GM18909 (cell line): Measurements from ENCODE around the gene CLEC16A.

ENCODE experiments used
- ATAC-seq: cut with Tn5 transposase; IDR thresholded peaks from one replicate; pipeline ENCODE4 v1.9.1; 2021; ENCODE audit warnings: mild to moderate bottlenecking; ENCODE audit not compliant: unreplicated experiment, poor library complexity

Gene CLEC16A, protein sequence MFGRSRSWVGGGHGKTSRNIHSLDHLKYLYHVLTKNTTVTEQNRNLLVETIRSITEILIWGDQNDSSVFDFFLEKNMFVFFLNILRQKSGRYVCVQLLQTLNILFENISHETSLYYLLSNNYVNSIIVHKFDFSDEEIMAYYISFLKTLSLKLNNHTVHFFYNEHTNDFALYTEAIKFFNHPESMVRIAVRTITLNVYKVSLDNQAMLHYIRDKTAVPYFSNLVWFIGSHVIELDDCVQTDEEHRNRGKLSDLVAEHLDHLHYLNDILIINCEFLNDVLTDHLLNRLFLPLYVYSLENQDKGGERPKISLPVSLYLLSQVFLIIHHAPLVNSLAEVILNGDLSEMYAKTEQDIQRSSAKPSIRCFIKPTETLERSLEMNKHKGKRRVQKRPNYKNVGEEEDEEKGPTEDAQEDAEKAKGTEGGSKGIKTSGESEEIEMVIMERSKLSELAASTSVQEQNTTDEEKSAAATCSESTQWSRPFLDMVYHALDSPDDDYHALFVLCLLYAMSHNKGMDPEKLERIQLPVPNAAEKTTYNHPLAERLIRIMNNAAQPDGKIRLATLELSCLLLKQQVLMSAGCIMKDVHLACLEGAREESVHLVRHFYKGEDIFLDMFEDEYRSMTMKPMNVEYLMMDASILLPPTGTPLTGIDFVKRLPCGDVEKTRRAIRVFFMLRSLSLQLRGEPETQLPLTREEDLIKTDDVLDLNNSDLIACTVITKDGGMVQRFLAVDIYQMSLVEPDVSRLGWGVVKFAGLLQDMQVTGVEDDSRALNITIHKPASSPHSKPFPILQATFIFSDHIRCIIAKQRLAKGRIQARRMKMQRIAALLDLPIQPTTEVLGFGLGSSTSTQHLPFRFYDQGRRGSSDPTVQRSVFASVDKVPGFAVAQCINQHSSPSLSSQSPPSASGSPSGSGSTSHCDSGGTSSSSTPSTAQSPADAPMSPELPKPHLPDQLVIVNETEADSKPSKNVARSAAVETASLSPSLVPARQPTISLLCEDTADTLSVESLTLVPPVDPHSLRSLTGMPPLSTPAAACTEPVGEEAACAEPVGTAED

DNA sequence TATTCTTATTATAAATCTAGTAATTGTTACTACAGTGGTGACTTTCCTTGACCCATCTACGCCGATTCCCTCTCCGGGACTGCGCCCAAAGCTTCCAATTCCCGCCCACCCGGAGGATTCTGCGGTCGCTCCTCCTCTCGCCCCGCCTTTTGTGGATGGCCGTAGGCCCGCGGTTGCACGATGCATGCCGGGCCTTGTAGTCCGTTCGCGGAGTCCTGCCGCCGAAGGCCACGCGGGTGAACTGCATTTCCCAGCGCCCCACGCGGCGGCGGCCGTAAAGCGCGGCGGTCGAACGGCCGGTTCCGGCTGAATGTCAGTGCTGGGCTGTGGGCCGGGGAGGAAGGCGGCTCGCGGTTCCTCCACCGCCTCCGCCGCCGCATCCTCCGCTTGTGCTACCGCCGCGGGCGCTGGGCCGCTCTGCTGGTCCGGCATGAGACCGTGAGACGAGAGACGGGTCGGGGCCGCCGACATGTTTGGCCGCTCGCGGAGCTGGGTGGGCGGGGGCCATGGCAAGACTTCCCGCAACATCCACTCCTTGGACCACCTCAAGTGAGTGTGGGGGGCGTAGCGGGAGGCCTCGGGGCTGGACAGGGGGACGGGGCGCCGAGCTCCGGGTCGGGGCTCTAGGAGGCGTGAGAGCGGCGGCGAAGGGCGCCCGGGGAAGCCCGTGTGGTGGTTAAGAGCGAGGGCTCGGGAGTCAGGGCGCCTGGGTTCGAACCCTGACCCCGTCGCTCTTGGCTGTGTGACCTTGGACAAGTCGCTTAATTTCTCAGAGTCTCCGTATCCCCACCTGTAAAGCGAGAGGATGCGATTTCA is at the start of gene CLEC16A:
CLEC16A (plus strand) TSS at position 316 of the 816 bp plus-strand sequence; CDS start at position 470, 154 bp downstream.
- peak; percentile 73 for ATAC-seq

DNA sequence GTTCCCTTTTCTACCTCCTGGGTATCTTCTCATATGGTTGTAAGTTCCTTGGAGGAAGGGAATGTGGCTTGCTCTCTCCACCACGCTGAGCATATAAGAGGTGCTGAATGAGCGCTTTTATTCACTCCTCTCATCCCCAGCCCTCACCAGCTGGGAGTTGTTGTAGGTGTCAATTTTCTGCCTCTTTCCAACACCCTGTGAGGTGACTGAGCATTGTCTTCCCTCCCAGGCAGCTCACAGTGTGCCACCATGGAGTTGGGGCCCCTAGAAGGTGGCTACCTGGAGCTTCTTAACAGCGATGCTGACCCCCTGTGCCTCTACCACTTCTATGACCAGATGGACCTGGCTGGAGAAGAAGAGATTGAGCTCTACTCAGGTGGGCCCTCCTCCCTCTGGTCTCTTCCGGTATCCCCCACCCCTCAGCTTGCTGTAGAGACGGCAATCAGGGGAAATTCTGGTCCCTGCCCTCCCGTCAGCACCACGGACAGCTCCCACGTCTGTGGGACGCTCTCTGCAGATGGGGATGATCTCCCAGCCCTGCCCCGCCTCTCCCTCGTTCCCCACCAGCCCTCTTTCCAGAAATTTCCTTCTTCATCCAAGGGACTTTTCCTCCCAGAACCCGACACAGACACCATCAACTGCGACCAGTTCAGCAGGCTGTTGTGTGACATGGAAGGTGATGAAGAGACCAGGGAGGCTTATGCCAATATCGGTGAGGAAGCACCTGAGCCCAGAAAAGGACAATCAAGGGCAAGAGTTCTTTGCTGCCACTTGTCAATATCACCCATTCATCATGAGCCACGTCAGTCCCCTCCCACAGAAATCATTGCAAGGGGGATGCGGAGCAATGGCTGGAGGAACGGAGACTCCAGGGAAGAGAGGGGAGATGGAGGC is 49.1 kb upstream of the CLEC16A start:
- no peak for ATAC-seq

DNA sequence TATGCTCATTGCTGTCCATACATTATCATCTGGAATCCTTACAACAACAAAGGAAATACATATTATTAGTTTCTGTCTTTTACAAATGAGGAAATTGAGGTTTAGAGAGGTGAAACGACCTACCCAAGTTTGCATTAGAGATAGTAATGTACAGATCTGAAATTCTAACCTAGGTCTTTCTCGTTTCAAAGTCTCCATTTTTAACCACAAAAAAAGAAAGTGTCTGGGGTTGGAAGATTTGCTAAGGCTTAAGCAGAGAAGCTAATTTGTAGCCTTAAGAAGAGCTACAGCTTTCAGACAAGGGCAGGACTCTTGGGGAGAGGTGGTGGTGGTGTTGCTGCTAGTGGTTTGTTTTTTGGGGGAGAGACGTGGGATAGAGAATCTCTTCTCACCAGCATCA is 48.2 kb upstream of the CLEC16A start:
- ATAC-seq = no peak

DNA sequence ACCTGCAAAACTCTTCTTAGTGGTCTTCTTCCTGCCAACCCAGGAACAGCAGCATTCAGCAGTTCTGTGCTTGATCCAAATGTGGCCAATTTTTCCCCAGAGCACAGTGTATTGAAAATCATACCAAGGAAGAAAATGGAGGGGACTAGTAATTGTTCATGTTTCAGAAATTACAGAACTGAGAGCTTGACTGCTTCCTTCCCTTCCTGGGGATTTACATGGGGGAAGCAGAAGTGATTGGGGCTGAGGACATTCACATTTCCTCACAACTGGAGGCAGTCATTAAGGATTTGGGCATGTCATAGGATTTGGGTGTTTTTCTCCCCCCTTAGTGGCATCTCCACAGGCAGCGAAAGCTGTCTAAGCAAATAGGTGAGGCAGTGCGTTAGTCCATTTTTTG is 47.6 kb upstream of the CLEC16A start:
- no peak for ATAC-seq

DNA sequence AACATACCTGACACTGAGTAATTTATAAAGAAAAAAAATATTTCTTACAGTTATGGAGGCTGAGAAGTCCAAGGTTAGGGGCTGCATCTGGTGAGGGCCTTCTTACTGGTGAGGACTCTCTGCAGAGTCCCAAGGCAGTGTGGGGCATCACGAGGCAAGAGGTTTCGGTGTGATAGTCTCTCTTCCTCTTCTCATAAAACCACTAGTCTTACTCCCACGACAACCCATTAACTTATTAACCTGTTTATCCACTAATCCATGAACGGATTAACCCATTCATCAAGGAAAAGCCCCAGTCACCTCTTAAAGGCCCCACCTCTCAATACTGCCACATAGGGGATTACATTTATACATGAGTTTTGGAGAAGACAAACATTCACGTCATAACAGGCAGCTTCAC is 47.2 kb upstream of the CLEC16A start:
- peak; percentile 75 for ATAC-seq

DNA sequence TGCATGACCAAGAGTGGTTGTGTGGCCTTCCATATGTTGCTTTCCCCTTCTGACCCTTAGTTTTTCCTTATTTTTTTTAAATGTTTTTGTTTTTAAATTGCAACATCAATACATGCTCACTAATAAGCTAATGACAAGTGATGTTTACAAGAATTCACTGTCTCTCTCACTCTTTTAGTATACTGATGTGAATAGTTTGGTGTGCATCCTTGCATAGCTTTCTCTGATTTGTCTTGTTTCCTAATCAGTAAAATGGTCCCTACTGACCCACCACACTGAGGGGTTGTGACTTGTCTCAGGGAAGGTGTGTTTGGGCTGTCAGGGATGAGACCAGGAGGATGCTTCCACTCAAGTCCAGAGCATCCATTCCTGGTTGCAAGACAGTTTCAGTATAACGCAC is 41.4 kb upstream of the CLEC16A start:
- ATAC-seq = no peak

DNA sequence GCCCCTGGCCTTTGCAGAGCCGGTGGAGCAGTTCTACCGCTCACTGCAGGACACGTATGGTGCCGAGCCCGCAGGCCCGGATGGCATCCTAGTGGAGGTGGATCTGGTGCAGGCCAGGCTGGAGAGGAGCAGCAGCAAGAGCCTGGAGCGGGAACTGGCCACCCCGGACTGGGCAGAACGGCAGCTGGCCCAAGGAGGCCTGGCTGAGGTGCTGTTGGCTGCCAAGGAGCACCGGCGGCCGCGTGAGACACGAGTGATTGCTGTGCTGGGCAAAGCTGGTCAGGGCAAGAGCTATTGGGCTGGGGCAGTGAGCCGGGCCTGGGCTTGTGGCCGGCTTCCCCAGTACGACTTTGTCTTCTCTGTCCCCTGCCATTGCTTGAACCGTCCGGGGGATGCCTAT is 37.9 kb upstream of the CLEC16A start:
- ATAC-seq = no peak

DNA sequence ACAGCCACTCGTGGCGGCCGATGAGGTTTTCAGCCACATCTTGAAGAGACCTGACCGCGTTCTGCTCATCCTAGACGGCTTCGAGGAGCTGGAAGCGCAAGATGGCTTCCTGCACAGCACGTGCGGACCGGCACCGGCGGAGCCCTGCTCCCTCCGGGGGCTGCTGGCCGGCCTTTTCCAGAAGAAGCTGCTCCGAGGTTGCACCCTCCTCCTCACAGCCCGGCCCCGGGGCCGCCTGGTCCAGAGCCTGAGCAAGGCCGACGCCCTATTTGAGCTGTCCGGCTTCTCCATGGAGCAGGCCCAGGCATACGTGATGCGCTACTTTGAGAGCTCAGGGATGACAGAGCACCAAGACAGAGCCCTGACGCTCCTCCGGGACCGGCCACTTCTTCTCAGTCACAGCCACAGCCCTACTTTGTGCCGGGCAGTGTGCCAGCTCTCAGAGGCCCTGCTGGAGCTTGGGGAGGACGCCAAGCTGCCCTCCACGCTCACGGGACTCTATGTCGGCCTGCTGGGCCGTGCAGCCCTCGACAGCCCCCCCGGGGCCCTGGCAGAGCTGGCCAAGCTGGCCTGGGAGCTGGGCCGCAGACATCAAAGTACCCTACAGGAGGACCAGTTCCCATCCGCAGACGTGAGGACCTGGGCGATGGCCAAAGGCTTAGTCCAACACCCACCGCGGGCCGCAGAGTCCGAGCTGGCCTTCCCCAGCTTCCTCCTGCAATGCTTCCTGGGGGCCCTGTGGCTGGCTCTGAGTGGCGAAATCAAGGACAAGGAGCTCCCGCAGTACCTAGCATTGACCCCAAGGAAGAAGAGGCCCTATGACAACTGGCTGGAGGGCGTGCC is 37.2 kb upstream of the CLEC16A start:
- ATAC-seq = no peak

DNA sequence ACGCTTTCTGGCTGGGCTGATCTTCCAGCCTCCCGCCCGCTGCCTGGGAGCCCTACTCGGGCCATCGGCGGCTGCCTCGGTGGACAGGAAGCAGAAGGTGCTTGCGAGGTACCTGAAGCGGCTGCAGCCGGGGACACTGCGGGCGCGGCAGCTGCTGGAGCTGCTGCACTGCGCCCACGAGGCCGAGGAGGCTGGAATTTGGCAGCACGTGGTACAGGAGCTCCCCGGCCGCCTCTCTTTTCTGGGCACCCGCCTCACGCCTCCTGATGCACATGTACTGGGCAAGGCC is 36.7 kb upstream of the CLEC16A start:
- no peak for ATAC-seq

DNA sequence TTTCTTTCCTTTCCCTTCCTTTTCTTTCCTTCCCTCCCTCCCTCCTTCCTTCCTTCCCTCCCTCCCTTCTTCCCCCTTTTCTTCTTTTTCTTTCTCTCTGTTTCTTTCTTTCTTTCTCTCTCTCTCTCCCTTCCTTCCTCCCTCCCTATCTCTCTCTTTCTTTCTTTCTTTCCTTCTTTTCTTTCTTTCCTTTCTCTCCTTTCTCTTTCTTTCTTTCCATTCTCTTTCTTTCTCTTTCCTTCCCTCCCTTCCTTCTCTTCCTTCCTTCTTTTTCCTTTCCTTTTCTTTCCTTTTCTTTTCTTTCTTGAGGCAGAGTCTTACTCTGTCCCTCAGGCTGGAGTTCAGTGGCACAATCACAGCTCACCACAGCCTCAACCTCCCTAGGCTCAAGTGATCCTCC is 33.1 kb upstream of the CLEC16A start:
- ATAC-seq = no peak

DNA sequence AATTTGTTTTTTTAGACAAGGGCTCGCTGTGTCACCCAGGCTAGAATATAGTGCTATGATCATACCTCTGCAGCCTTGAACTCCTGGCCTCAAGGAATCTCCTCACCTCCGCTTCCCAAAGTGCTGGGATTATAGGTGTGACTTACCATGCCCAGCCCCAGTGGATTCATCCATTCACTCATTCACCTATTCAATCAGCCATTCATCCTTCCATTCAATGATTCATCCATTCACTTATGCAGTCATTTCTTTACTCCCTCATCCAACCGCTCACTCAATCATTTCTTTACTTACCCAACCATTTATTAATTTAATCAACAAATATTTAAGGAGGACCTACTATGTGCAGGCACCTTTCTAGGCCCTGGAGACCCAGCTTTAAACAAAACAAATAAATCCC is 27.8 kb upstream of the CLEC16A start:
- ATAC-seq = no peak

DNA sequence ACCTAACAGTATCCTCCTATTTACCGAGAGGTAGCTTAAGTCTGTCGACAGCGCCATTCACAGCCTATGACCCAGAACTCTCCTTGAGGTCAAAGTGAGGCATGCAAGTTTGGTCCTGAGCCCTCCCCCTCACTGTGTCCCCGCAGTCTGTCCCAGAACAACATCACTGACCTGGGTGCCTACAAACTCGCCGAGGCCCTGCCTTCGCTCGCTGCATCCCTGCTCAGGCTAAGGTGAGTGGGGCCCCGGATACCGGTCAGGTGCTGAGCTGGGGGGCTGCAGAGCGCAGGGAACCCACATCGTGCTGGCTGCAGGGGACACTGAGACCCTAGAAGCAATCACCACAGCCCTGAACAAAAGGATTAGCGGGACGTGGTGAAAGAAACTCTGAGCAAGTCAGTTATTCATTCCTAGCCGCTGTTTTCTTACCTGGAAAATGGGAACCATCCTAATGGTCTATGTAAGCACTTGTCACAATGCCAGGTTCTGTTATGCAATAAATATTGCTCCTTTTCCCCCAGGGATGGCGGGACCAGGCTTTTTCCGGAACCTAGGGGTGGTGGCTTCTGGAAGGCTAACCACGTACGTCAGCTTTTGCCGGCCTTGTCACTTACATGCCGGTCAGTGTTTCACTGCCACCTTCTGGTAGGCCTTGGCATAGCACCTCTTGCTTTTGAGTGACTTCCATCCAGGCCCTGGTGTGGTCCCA is 25.9 kb upstream of the CLEC16A start:
- no peak for ATAC-seq

DNA sequence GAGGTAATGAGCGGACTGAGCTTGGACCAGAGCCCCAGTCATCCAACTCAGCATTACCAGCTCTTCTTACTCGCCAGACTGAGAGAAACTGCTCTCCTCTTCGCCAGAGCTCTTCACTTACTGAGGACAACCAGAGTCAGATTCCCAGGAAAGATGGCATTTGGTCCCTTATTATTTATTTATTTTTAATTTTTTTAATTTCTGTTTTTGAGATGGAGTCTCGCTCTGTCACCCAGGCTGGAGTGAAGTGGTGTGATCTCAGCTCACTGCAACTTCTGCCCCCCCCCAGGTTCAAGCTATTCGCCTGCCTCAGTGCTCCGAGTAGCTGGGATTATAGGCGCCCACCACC is 25.4 kb upstream of the CLEC16A start:
- ATAC-seq = no peak

DNA sequence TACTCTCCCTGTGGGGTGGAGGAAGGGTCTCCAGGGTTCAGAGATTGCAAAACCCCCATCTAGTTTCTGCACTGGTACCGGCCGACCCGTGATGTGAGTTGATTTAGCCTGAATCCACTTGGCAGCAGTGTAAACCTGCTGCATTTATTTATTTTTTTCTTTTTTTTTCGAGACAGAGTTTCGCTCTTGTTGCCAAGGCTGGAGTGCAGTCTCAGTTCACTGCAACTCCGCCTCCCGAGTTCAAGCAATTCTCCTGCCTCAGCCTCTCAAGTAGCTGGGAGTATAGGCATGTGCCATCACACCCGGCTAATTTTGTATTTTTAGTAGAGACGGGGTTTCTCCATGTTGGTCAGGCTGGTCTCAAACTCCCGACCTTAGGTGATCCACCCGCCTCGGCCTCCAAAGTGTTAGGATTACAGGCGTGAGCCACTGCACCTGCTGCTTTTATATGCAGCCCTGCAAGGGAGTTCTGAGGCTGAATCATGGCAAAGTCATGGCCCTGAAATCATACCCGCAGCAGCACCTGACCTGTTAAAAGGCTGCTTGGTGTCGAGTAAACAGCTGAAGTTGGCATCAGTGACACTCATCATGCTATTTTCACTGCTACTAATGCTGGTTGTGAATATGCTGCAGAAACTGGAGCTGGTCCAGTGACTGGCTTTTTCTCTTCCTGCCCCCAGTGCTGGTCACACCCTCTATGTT is 23.5 kb upstream of the CLEC16A start:
- no peak for ATAC-seq

DNA sequence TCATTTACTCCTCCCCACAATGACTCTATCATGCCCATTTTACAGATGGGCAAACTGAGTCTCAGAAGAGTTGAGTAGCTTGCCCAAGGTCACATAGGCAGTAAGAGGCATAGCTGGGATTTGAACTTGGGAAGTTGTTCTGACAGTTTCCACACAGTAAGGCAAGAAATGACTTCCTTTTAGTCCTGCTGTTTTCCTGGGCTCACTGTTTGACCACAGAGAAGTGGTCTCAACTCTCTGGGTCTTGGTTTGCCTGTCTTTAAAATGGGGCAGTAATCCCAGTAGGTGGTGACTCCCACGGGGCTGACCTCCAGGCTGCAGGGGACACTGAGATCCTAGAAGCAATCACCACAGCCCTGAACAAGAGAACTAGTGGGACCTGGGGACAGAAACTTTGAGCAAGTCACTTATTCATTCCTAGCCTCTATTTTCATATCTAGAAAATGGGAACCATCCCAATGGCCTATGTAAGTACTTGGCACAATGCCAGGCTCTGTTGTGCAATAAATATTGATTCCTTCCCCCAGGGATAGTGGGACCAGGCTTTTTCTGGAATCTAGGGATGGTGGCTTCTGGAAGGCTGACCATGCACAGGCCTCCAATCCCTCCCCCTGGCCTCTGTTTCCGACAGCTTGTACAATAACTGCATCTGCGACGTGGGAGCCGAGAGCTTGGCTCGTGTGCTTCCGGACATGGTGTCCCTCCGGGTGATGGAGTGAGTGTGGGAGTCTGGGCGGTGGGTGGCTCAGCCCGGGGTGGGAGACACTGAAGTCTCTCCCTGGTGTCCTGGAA is 22.6 kb upstream of the CLEC16A start:
- ATAC-seq = no peak

DNA sequence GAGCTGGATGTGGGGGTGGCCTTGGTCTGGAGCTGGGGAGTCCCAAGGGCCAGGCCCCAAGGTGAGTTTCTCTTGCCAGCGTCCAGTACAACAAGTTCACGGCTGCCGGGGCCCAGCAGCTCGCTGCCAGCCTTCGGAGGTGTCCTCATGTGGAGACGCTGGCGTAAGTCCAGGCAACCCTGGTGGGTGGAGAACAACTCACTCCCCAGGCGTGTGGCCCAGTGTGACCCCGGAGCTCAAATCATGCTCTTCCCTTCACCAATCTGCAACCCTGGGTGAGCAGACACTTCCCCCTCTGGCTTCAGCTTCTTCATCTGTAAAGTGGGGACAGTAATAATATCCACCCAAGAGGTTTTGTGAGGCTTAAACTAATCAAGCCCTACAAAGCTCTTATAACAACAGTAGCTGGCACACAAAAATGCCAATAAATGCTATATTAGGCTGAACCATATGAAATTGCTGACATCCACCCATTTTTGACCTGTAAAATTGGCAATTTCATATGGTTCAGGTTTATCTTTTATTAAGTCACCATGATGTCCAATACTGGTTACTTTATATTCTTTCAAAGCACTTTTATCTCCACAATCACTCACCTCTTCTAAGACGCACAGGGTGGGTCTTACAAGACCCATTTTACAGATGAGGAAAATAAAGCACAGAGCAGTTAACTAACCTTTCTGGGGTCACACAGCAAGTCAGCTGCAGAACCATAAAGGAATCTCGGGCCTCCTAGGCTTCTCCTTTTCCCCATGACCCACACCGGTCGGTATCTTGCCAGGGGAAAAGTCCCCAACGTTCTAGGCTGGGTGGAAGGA is 21.8 kb upstream of the CLEC16A start:
- no peak for ATAC-seq
